GM21515 (cell line): ENCODE measurements around the gene HCK.

ENCODE experiments used
- ATAC-seq: cut with Tn5 transposase; IDR thresholded peaks from one replicate; pipeline ENCODE4 v1.9.1; 2021; ENCODE audit not compliant: unreplicated experiment

The HCK gene

DNA sequence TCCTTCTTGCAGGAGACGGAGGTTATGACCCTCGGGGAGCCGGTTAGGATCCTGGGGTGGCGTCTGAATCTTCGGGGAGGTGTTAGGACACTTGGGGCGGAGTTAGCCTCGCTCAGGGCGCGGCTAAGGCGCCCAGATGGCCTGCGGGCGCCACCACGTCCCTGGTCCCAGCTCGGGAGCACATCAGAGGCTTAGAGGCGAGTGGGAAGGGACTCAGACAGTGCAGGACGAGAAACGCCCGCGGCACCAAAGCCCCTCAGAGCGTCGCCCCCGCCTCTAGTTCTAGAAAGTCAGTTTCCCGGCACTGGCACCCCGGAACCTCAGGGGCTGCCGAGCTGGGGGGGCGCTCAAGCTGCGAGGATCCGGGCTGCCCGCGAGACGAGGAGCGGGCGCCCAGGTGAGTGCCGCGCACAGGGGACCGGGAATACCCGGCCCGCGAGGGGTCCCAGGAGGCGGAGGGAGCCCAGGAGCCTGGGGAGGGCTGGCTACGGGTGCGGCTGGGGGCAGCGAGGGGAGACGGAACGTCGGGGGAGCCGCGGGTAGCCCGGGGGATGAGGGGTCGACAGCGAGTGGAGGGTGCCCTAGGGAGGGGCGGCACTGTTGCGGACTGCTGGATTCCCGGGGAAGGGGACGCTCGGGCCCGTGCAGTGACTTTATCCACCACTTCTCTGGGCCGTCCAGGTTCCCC is at the start of gene HCK:
TSS of gene HCK (plus strand) at position 153 of the 688 bp plus-strand sequence.
- no peak for ATAC-seq

DNA sequence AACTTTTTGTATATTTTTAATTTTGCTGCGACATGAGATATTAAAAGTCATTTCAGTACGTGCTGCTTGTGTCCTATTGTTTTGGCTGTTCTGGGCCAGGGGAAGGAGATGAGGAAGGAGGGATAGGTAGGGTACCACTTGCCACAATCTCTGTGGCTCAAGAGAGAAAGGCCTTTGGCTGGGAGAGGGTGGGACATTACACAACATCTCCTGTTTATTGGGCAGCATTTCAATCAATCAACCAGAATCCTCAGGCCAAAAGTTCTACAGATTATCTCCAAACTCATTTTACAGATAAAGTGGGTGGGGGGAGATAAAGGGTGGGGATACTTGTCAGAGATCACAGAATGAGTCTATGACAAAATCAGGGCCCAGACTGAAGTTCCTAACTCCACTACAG is 48.7 kb upstream of the HCK start:
- no peak for ATAC-seq

DNA sequence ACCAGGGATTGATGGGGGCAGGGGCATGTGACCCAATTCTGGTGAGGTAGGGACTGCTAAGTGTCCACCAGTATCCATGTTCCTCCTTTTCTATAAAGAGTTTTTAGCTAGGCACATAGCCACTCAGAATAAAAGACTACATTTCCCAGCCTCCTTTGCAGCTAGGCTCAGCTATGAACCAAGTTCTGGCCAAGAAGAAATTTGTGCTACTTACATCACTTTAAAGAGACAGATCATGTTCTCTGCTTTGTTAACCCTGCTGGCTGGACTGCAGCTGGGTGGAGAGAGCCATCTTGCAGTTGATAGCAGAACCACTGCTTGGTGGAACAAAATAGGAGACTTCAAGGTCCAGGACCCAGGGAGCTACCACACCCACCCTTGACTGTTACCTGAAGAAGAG is 47.1 kb upstream of the HCK start:
- no peak for ATAC-seq

DNA sequence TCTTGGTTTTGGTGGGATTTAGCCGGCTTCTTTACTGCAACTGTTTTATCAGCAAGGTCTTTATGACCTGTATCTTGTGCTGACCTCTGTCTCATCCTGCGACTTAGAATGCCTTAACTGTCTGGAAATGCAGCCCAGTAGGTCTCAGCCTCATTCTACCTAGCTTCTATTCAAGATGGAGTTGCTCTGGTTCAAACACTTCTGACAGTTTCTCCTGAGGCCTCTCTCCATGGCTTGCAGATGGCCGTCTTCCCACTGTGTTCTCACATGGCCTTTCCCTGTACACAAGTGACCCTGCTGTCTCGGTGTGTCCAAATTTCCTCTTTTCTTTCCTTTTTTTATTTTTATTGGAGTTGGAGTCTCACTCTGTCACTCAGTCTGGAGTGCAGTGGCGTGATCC is 46.0 kb upstream of the HCK start:
- ATAC-seq = no peak

GRCh38 chr20:32006841-32007786 is 44.9 kb upstream of the HCK start:
- no peak for ATAC-seq

- no peak for ATAC-seq
Observed at GRCh38 chr20:32007787-32008616, 44.0 kb upstream of the HCK start.

DNA sequence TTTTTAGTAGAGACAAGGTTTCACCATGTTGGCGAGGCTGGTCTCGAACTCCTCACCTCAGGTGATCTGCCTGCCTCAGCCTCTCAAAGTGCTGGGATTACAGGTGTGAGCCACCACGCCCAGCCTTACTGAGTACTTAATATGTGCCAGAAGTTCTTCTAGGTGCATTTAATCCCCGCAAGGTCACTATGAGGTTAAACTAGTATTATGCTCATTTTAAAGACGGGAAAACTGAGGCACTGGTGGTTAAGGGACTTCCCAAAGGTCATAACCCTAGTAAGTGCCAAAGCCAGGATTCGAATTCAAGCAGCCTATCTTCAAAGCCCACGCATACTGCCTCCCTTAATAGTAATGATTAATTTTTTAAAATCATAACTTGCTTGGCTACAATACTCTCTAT is 42.5 kb upstream of the HCK start:
- no peak for ATAC-seq

DNA sequence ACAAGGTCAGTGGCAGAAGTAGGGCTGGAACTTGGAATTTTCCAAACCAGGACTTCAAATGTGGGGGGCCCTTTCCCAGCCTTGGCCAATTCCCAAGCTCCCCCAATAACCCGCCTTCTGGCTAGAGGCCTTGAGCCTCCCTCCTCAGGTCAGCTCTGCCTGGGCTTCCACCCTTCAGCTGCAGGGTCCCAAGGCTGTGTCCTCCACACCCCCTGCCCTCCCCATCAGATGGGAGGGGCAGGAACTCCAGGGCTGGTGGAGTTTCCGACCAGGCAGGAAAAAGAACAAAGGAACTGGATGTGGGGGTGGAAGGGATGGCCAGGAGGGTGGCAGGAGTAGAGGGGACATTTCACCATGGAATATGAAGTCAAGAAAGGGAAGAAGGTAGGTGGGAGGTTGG is 41.9 kb upstream of the HCK start, which contains the start of gene CCM2L:
TSS of gene CCM2L (plus strand) at position 338 of the 400 bp plus-strand sequence. CDS start at position 355, 17 bp downstream.
- no peak for ATAC-seq

GRCh38 chr20:32010666-32011065 is 41.4 kb upstream of the HCK start:
- ATAC-seq = no peak

- ATAC-seq = no peak
Observed at GRCh38 chr20:32012159-32012688, 39.8 kb upstream of the HCK start.

DNA sequence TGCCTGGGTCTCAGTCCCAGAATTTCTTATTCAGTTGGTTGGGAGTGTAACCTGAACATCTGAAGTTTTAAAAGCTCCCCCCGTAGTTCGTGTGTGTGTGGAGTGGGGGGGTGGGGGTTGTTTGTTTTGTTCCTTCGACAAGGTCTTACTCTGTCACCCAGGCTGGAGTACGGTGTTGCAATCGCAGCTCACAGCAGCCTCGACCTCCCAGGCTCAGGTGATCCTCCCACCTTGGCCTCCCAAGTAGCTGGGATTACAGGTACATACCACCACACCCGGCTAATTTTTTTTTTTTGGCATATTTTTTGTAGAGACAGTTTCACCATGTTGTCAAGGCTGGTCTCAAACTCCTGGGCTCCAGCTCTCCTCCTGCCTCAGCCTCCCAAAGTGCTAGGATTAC is 38.7 kb upstream of the HCK start:
- no peak for ATAC-seq

GRCh38 chr20:32017711-32018251 is 34.3 kb upstream of the HCK start:
- no peak for ATAC-seq

GRCh38 chr20:32018269-32019155 is 33.5 kb upstream of the HCK start:
- ATAC-seq = no peak

DNA sequence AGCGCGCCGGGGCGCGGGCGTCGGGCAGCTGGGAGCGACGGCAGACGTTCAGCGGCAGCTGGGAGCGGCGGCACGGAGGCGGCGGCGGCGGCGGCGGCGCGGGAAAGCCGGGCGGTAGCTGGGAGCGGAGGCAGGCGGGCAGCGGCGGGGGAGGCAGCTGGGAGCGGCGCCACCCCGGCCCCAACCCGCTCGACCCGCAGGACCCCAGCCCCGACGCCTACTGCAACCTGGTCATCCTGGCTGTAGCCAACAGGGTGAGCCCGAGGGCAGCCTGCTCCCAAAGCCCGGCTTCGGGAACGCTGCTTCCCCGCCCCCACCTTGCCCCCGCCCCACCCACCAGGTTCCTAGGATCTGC is 32.9 kb upstream of the HCK start:
- ATAC-seq = no peak

DNA sequence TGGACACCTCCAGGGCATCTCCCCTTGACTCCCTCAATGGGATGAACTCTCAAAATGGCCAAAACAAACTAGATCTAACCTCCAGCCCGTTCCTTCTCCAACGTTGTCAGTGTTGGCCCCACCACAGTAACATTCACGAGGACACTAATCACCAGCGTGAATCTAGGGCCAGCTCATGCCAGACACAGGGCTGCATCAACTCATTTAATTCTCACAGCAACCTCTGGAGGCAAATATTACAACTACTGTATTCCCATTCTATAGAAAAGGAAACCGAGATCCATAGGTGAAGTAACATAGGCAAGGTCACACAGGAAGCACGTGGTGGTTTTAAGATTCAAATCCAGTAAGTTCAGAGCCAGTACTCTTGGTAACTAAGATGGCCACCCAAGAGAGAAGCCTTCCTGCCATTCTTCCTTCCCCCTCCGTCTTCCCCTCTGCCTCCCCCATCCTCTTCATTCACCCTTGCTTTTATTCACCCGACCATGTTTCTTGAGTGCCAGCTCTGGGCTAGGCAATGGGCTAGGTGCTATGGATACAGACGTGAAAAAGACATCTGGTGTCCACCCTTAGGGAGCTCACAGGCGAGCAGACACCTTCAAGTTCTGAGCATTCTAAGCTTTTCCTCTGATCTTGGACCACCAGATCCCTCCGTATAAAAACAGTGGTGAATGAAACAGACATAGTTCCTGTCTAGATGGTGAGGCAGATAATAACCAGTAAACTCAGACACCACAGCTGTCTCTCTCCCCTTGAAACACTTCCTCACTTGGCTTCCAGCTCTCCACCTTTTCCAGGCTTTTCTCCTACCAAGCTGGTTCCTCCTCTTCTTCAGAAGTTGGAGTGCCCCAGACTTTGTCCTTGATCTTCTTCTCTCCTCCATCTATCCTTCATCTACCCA is 32.2 kb upstream of the HCK start:
- no peak for ATAC-seq

- ATAC-seq = no peak
Observed at GRCh38 chr20:32021091-32021490, 31.0 kb upstream of the HCK start.

DNA sequence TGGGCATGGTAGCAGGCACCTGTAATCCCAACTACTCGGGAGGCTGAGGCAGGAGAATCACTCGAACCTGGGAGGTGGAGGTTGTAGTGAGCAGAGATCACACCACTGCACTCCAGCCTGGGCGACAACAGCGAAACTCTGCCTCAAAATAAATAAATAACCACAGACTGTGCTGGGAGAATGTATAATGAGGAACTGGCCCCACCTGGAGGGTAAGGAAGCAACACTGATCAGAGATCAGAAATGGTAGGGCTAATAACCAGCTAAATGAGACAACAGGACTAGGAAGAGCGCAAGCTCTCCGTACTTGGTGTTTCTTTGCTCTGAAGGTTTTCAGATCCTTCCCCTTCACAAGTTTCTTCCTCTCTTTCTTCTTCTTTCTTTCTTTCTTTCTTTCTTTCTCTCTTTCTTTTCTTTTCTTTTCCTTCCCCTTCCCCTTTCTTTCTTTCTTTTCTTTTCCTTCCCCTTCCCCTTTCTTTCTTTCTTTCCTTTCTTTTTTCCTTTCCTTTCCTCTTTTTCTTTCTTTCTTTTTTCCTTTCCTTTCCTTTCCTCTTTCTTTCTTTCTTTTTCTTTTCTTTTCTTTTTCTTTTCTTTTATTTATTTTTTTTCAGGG is 27.3 kb upstream of the HCK start:
- ATAC-seq = no peak

- no peak for ATAC-seq
Observed at GRCh38 chr20:32027643-32028042, 24.4 kb upstream of the HCK start.
